Mesothelial cell of epicardium (in vitro differentiated cells): ENCODE results near the gene DGKD. TPM values are rescaled to one million over a fixed set of nuclear protein-coding genes. Genes with fewer than 3 reads are reported as not detected.
"Not testable (repeated sequence)": the region's sequence is repeated elsewhere in the genome, so short reads cannot be mapped to it uniquely, and the experiment has no call there.

Source experiments
- DNase-seq, 2 experiments: peaks; one replicate each; pipeline ENCODE4 v3.0.0; 2021; ENCODE audit warnings: low spot score in 2 of 2; ENCODE audit not compliant: unreplicated experiment in 2 of 2
- H3K27ac Mint-ChIP-seq: 2 replicates; pipeline ENCODE4 v1.8.0; 2021; ENCODE audit warnings: mixed read lengths
- H3K27me3 Mint-ChIP-seq: 2 replicates; pipeline ENCODE4 v1.8.0; 2021; ENCODE audit warnings: low read depth, mixed read lengths
- H3K36me3 Mint-ChIP-seq: 2 replicates; pipeline ENCODE4 v1.8.0; 2021; ENCODE audit warnings: mixed read lengths
- H3K4me1 Mint-ChIP-seq: 2 replicates; pipeline ENCODE4 v1.8.0; 2021; ENCODE audit warnings: mixed read lengths
- H3K4me3 Mint-ChIP-seq: 2 replicates; pipeline ENCODE4 v1.8.0; 2021; ENCODE audit warnings: mild to moderate bottlenecking, moderate library complexity, mixed read lengths
- H3K9me3 Mint-ChIP-seq: 2 replicates; pipeline ENCODE4 v1.8.0; 2021; ENCODE audit warnings: mixed read lengths
- total RNA-seq: library from RNA; stranded (reverse); gene quantifications from 3 replicates; pipeline ENCODE4 v1.2.1, GENCODE V29; 2021
- TF ChIP-seq, protein P1 (sequence below): fragments of 200-600 bp; sonication (generic); IDR thresholded peaks from one replicate; pipeline ENCODE4 v1.5.0; 2021; ENCODE audit warnings: antibody characterized with exemption; ENCODE audit not compliant: unreplicated experiment

The DGKD gene
- total RNA-seq, 1 donor from 2014 or later: 64.5 TPM

DNA sequence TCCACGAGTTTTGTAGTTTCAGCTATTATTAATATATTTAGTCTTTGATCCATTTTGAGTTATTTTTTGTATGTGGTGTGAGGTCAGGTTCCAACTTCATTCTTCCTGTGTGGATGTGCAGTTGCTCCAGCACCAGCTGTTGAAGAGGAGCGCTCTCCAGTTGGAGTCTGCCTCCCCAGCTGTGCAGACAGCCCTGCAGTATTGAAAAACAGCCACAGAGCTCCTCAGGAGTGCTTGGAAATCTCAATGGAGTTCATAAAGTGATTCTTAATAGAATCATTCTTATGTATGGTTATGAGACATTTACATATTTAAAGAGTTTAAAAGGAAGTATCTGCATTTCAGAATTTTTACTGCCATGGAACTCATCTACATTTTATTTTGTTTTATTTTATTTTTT, 17.3 kb downstream of the DGKD start:
- Mint-ChIP-seq H3K9me3 (no peaks in the 10 kb centered on the region), H3K4me1 (peaks cover 4% of the 10 kb centered on the region), H3K36me3 (no peaks in the 10 kb centered on the region), H3K4me3 (no peak overlapping the region), H3K27me3 (no peaks in the 10 kb centered on the region), H3K27ac (no peak overlapping the region)
- TF ChIP-seq, protein P1, sequence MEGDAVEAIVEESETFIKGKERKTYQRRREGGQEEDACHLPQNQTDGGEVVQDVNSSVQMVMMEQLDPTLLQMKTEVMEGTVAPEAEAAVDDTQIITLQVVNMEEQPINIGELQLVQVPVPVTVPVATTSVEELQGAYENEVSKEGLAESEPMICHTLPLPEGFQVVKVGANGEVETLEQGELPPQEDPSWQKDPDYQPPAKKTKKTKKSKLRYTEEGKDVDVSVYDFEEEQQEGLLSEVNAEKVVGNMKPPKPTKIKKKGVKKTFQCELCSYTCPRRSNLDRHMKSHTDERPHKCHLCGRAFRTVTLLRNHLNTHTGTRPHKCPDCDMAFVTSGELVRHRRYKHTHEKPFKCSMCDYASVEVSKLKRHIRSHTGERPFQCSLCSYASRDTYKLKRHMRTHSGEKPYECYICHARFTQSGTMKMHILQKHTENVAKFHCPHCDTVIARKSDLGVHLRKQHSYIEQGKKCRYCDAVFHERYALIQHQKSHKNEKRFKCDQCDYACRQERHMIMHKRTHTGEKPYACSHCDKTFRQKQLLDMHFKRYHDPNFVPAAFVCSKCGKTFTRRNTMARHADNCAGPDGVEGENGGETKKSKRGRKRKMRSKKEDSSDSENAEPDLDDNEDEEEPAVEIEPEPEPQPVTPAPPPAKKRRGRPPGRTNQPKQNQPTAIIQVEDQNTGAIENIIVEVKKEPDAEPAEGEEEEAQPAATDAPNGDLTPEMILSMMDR: no peak
- DNase-seq: no peak

DNA sequence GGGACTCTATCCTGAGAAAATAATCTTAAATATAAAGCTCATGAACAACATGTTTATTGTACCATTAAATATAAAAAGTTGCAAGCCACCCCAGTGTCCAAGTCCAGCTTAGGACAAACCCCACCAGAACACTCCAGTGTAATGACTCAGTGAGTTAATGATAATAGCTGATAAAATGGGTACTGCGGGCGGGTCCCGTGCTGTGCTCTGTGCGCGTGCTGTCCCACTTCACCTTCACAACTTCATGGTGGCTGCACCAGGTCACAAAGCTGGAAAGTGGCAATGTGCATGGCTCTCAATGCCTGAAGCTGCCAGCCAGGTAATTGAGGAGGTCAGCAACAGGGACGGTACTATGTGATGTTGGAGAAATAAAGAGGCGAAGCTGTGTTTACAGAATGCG, 18.6 kb downstream of the DGKD start:
- Mint-ChIP-seq H3K4me3 (no peak overlapping the region), H3K9me3 (peaks cover 4% of the 10 kb centered on the region), H3K4me1 (peaks cover 4% of the 10 kb centered on the region), H3K36me3 (peaks cover 8% of the 10 kb centered on the region), H3K27ac (no peak overlapping the region), H3K27me3 (no peaks in the 10 kb centered on the region)
- TF ChIP-seq, protein P1: no peak
- no peak for DNase-seq

DNA sequence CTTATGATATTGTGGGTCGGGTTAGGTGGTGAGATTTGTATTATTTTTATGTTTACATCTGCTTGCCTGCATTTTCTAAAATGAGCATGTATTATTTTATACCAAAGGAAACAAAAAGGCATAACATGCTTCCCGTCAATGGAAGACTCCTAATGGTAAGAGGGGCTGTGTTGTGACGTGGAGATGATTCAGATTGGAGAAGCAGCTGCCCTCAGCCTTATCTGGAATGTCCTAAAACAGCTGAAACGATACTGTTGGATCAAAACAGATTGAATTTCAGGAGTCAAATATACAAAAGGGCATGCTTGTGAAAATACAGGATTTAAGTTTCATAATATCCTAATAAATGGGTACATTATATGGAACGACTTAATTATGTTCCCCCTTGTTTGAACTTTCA, 19.0 kb downstream of the DGKD start:
- no peaks in the 10 kb centered on the region for H3K27me3 Mint-ChIP-seq
- peaks cover 4% of the 10 kb centered on the region for H3K9me3 Mint-ChIP-seq
- no peak overlapping the region for H3K27ac Mint-ChIP-seq
- TF ChIP-seq, protein P1: no peak
- peaks cover 8% of the 10 kb centered on the region for H3K36me3 Mint-ChIP-seq
- no peak overlapping the region for H3K4me3 Mint-ChIP-seq
- peaks cover 4% of the 10 kb centered on the region for H3K4me1 Mint-ChIP-seq
- no peak for DNase-seq

DNA sequence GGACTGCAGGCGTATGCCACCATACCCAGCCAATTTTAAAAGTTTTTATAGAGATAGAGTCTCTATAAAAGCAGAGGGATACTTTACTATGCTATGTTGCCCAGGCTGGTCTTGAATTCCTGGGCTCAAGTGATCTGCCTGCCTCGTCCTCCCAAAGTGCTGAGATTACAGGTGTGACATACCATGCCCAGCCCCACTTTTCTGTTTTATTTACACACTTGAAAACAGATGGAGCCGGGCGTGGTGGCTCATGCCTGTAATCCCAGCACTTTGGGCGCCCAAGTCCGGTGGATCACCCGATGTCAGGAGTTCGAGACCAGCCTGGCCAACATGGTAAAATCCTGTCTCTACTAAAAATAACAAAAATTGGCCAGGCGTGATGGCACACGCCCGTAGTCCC, 20.5 kb downstream of the DGKD start:
- DNase-seq, H3K4me1 Mint-ChIP-seq, H3K4me3 Mint-ChIP-seq, H3K9me3 Mint-ChIP-seq, H3K27me3 Mint-ChIP-seq: not testable (repeated sequence)
- H3K36me3 Mint-ChIP-seq: peaks cover 11% of the 10 kb centered on the region
- H3K27ac Mint-ChIP-seq: peak overlapping the region; percentile 16

DNA sequence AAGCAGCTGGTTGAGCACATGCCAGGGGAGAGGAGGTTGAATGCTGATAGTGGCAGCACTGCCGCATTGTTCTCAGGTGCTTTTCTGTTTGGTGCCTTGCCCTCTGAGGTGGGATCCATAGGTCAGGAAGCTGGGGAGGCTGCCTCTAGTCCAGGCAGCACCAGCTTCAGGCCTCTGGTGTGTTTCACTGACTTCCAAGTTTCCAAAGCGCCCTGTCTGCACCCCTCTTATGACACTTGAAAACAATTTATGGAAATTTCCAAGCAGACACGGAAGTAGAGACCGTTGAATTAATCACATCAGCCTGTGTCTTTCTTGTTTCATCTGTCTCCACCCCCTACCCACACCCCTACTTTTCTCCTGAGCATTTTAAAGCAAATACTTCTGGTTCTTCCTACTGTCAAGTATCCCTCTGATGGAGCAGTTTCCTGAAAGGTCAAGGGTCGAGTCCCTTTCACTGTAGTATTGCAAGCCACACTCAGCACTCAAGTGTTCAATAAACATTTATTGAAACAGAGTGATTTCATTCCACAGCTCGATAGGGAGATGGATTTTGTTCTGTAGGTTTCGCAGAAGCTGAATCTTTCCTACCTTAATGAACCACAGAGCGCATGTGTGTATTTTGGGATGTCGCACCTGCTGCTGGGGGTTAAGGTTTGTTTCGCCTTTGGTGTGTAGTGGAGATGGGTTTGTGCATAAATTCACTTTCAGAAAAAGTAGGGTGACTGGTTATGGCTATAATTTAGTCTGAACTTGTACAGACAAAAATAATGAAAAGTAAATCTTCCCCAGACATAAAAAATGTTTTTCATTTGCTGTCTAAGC, 21.4 kb downstream of the DGKD start:
- Mint-ChIP-seq H3K27ac (no peak overlapping the region), H3K4me3 (no peak overlapping the region), H3K27me3 (no peaks in the 10 kb centered on the region), H3K36me3 (peaks cover 11% of the 10 kb centered on the region), H3K9me3 (peaks cover 4% of the 10 kb centered on the region), H3K4me1 (peaks cover 10% of the 10 kb centered on the region)
- TF ChIP-seq, protein P1: no peak
- no peak for DNase-seq

DNA sequence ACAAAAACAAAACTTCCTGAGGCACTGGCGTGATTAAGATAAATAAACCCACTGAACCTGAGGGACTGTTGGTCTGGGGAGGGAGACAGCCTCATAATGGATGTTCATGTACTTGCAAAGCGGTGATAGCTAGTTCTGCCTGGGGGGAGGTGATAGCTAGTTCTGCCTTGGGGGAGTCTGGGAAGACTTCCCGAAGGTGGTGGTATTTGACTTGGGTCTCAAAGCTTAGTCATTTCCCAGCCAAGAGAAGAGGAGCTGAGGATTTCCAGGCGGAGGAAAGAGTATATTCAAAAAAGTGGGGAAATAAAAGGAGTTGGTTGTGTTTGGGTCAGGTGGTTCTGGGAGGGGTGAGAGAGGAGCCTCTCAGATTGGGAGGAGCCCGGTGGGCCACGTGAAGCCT, 24.7 kb downstream of the DGKD start:
- no peak overlapping the region for H3K27ac Mint-ChIP-seq
- H3K27me3 Mint-ChIP-seq: no peaks in the 10 kb centered on the region
- H3K9me3 Mint-ChIP-seq: peaks cover 4% of the 10 kb centered on the region
- peaks cover 11% of the 10 kb centered on the region for H3K4me1 Mint-ChIP-seq
- no peak overlapping the region for H3K4me3 Mint-ChIP-seq
- TF ChIP-seq, protein P1: no peak
- no peak for DNase-seq
- peaks cover 11% of the 10 kb centered on the region for H3K36me3 Mint-ChIP-seq
